T-helper 1 cell (primary cell): ENCODE measurements around the gene CYB5R4.
A peak's percentile ranks its signal among the peaks of the same experiment; 100 is the strongest.
"Not testable (repeated sequence)": the region's sequence is repeated elsewhere in the genome, so short reads cannot be mapped to it uniquely, and the experiment has no call there.

ENCODE experiments used
- DNase-seq, 5 donors: peaks; one replicate each; pipeline ENCODE4 v3.0.0-alpha.2; 2012 to 2020

CYB5R4 gene

GRCh38 chr6:83862776-83863471 lies 3.4 kb downstream of the CYB5R4 start:
- no peak for DNase-seq

- DNase-seq = no peak
Measured at GRCh38 chr6:83867043-83867442, 7.6 kb downstream of the CYB5R4 start.

- DNase-seq = no peak
Measured at GRCh38 chr6:83867527-83868161, 8.2 kb downstream of the CYB5R4 start.

DNA sequence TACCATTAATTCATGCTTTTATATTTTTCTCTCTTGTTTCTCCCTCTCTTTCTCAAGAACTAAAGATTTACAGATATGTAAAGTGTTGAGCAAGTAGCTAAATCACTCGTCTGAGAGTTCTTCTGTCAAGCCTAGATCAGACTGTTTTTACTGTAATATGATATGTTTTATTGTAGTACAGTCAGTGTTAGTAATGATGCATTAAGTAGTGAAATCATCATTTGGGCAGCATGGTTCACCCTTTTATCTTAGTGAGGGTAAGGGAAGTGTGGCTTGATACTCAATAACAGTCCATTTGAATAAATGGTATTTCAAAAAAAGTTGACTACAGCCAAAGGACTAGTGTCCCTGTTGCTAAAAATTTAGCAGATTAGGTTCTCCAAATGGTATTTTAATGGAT lies 9.2 kb downstream of the CYB5R4 start:
- DNase-seq = no peak

DNA sequence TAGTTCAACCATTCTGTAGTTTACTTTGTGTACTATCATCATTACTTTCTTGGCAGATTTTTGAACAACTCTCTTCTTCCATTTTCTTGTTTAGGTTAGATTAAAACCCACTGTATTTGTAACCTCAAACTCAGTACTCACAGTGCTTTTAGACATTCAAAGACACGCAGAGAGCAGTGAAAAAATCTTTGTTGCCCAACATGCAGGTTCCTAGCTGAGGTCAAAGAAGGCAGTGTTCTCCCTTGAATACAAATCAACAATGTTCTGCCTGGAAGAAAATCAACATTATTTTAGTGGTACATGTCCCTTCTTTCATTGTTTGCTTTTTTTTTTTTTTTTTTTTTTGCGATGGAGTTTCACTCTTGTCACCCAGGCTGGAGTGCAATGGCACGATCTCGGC lies 11.2 kb downstream of the CYB5R4 start:
- no peak for DNase-seq

- no peak for DNase-seq
Measured at GRCh38 chr6:83872386-83873118, 13.1 kb downstream of the CYB5R4 start.

- DNase-seq = no peak
Measured at GRCh38 chr6:83873869-83874268, 14.4 kb downstream of the CYB5R4 start.

DNA sequence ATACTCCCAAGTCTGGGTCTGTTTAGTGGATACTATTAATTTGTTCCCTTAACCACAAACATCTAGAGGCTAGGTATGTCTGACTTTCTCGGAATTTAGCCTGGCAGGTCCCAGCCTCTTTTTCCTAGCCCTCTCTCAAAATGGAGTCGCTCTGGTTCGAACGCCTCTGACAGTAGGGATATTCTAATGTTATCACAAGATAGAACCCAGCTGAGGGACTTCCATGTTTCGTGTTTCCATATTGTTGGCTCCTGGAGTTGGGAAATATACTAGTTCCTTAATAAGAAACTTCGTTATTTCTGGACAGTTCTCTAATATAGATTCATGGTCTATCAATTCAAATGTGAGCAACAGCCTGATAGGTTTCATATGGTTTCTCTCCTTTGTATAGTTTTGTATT lies 16.4 kb downstream of the CYB5R4 start:
- DNase-seq = no peak

GRCh38 chr6:83878902-83879644 lies 19.6 kb downstream of the CYB5R4 start:
- DNase-seq = no peak

DNA sequence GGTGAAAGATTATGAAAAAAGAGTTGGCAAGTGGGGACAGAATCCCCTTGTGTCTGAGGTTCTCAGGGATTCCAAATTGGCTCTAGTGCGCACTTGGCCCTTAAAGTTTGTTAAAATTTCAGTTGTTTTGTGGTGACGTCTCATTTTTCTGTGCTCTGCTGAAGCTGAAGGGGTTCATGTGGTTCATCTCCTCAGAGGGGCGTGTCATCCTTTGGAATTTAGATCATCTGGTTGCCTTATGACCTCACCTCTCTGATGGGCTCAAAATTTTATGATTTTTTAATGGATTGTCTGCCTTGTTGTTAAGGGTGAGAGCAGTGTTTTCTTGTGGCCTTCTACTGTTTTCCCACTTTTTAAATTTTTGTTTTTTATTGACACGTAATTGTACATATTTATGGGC lies 20.3 kb downstream of the CYB5R4 start:
- no peak for DNase-seq

GRCh38 chr6:83883240-83883639 lies 23.8 kb downstream of the CYB5R4 start:
- no peak for DNase-seq

DNA sequence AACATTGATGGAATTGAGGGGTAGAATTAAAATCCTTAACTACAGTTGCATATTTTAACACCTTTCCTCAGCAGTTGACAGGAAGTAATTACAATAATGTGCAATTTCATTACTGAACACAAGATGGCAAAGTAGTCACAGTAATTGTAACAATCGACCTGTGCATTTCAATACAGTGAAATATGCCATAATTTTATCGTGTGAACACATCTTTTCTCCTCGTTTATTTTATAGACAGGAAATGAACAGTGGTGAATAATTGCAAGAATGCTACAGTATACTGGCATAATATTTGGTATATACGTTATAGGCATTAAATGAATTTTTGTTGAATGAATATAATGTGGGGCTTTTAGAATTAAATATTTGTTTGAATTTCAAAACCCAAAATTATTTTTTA lies 25.0 kb downstream of the CYB5R4 start:
- peak in 1 of 5 donors; percentile 51 for DNase-seq

- no peak for DNase-seq
Measured at GRCh38 chr6:83885984-83886383, 26.5 kb downstream of the CYB5R4 start.

DNA sequence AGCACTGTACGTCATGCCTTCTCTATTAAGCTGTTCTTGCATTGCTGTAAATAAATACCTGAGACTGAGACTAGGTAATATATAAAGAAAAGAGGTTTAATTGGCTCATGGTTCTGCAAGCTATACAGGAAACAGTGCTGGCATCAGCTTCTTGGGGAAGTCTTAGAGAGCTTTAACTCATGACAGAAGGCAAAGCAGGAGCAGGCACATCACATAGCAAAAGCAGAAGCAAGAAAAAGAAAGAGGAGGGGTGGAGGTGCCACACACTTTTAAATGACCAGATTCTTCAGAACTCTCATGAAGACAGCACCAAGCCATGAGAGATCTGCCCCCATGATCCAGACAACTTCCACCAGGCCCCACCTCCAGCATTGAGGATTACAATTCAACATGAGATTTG lies 30.1 kb downstream of the CYB5R4 start:
- DNase-seq = no peak

DNA sequence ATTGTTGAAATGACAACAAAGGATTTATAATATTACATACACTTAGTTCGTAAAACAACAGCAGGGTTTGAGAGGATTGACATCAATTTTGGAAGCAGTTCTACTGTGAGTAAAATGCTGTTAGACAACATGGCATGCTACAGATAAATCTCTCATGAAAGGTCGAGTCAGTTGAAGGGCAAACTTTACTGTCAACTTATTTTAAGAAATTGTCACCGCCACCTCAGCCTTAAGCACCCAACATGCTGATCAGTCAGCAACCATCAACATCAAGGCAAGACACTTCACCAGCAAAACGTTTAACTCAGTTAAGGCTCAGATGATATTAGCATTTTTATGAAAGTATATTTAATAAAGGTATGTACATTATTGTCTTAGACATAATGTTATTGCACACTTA lies 31.0 kb downstream of the CYB5R4 start:
- DNase-seq = no peak

GRCh38 chr6:83891586-83891985 lies 32.1 kb downstream of the CYB5R4 start:
- DNase-seq = no peak

DNA sequence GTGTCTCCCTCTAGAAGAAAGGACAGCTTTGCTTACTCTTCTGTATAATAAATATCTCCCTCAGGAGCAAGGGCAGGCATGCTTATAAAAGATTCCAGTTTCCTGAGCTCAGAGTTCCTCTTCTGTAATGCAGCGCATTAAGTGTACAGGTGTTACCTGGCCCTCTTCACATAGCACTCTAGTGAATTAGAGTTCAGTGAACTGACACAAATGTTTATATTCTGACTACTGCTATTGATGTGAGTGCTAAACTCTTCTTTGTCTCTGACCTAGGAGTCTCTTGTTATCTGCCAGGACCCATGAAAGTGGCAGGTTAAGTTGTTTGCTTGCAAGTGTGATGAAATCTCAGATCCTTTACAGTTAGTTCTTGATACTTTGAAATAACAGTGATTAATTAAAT lies 33.5 kb downstream of the CYB5R4 start:
- DNase-seq = no peak

- DNase-seq = not testable (repeated sequence)
Measured at GRCh38 chr6:83897094-83897493, 37.6 kb downstream of the CYB5R4 start.

DNA sequence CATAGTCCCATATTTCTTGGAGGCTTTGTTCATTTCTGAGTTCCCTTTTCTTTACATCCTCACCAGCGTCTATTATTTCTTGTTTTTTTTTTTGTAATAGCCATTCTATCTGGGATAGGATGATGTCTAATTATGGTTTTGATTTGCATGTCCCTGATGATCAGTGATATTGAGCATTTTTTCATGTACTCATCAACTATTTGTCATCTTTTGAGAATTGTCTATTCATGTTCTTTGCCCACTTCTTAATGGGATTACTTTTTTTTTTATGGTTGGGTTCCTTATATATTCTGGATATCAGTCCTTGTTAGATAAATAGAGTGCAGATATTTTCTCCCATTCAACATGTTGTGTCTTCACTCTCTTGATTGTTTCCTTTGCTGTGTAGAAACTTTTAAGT lies 42.1 kb downstream of the CYB5R4 start:
- no peak for DNase-seq

DNA sequence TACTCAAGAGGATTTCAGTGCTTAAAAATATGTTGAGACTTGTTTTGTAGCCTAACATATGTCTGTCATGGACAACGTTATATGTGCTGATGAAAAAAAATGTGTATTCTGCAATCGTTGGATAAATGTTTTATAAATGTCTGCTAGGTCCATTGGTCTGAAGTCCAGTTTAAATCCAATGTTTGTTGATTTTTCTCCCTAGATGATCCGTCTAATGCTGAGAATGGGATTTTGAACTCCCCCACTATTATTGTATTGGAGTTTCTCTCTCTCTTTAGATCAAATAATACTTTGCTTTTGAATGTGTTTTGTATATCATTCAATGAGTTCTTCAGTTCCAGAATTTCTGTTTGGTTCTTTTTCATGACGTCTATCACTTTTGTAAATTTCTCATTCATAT lies 44.9 kb downstream of the CYB5R4 start:
- no peak for DNase-seq

DNA sequence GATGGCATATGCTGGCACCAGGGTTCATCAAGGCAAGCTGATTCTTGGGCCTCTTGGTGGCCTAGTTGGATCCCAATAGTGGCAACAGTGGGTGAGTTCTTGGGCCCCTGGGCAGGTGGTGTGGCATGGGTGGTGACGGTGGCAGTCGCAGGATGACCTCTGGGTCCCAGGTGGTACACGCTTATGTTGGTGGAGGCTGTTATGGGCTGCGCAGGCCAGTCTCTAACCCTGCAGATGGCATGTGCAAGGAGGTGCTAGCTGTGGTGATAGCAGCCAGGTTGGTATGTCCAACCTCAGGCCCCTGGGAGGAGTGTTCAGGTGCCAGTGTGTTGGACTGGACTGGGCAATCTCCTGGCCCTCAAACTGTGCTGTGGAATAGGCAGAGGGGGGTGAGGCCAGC lies 46.2 kb downstream of the CYB5R4 start:
- no peak for DNase-seq

DNA sequence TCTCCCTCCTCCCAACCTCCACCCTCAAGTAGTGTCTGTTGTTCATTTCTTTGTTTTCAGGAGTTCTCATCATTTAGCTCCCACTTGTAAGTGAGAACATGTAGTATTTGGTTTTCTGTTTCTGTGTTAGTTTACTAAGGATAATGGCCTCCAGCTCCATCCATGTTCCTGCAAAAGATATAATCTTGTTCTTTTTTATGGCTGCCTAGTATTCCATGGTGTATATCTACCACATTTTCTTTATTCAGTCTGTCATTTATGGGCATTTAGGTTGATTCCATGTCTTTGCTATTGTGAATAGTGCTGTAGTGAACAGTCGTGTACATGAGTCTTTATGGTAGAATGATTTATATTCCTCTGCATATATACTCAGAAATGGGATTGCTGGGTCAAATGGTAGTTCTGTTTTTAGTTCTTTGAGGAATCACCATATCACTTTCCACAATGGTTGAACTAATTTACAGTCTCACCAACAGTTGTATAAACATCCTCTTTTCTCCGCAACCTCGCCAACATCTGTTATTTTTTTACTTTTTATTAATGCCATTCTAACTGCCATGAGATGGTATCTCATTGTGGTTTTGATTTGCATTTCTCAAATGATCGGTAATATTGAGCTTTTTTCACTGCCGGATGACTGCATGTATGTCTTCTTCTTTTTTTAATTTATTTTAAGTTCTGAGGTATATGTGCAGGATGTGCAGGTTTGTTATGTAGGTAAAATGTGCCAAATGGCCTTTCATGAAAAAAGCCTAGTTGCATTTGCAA lies 48.3 kb downstream of the CYB5R4 start:
- not testable (repeated sequence) for DNase-seq

DNA sequence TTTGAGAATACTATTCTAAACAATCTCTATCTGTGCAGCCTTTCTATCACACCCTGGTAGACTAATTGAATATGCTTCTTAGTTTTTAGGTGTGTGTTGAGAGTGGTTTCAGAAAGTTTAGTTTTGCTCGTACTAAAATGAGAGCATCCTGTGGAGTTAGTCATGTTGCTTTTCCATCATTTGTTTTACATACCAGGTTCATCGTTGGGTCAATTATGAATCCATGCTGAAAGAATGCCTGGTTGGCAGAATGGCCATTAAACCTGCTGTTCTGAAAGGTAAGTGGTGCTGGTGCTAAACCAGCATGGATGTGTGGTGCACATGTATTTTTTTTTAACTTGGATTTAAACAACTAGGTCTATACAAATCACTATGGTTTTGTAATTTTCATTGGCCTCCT lies 49.3 kb downstream of the CYB5R4 start:
- DNase-seq = no peak
